Astrocyte (in vitro differentiated cells and primary cell): ENCODE measurements around the gene TMEM178B. TPM values are rescaled to one million over a fixed set of nuclear protein-coding genes. Genes with fewer than 3 reads are reported as not detected.

Source experiments
- DNase-seq: peaks from one replicate; pipeline ENCODE4 v3.0.0-alpha.2; 2010; ENCODE audit warnings: low read depth
- FAIRE-seq: peaks from 2 replicates; lab custom pipeline; 2011; peaks lifted over from hg19 to GRCh38; lab: Jason Lieb, UNC
- H2AFZ ChIP-seq: 2 replicates; pipeline ENCODE4 v1.6.0; 2012; ENCODE audit warnings: low read depth, low read length, inconsistent platforms
- H3K27ac ChIP-seq: 2 replicates; pipeline ENCODE4 v1.5.1; 2011; ENCODE audit warnings: low read depth, low read length, inconsistent platforms
- H3K27me3 ChIP-seq: 2 replicates; pipeline ENCODE4 v1.6.0; 2011; ENCODE audit warnings: low read length, inconsistent platforms; ENCODE audit not compliant: insufficient read depth
- H3K36me3 ChIP-seq: 2 replicates; pipeline ENCODE4 v1.5.1; 2011; ENCODE audit warnings: low read length, inconsistent platforms; ENCODE audit not compliant: insufficient read depth
- H3K4me1 ChIP-seq: 2 replicates; pipeline ENCODE4 v1.5.1; 2011; ENCODE audit warnings: low read length, inconsistent platforms; ENCODE audit not compliant: insufficient read depth
- H3K4me2 ChIP-seq: 2 replicates; pipeline ENCODE4 v1.6.0; 2012; ENCODE audit warnings: low read length, inconsistent platforms
- H3K4me3 ChIP-seq: 2 replicates; pipeline ENCODE4 v1.5.1; 2011; ENCODE audit warnings: low read depth, mild to moderate bottlenecking, low read length, inconsistent platforms; ENCODE audit not compliant: insufficient read depth
- H3K79me2 ChIP-seq: 2 replicates; pipeline ENCODE4 v1.6.0; 2012; ENCODE audit warnings: mild to moderate bottlenecking, low read length, inconsistent platforms; ENCODE audit not compliant: insufficient read depth
- H3K9ac ChIP-seq: 2 replicates; pipeline ENCODE4 v1.6.0; 2012; ENCODE audit warnings: mild to moderate bottlenecking, low read length, inconsistent platforms
- H3K9me3 ChIP-seq: 2 replicates; pipeline ENCODE4 v1.5.1; 2012; ENCODE audit warnings: low read depth, mild to moderate bottlenecking, low read length, inconsistent platforms; ENCODE audit not compliant: insufficient read depth
- H4K20me1 ChIP-seq: 2 replicates; pipeline ENCODE4 v1.6.0; 2012; ENCODE audit warnings: low read length, inconsistent platforms; ENCODE audit not compliant: insufficient read depth
- H3K27ac Mint-ChIP-seq: one replicate; pipeline ENCODE4 v1.8.0; 2021; ENCODE audit warnings: mild to moderate bottlenecking, mixed read lengths; ENCODE audit not compliant: unreplicated experiment
- H3K27me3 Mint-ChIP-seq: one replicate; pipeline ENCODE4 v1.8.0; 2021; ENCODE audit warnings: low read depth, mixed read lengths; ENCODE audit not compliant: unreplicated experiment
- H3K36me3 Mint-ChIP-seq: one replicate; pipeline ENCODE4 v1.8.0; 2021; ENCODE audit warnings: low read depth, mixed read lengths; ENCODE audit not compliant: unreplicated experiment
- H3K4me1 Mint-ChIP-seq: one replicate; pipeline ENCODE4 v1.8.0; 2021; ENCODE audit warnings: low read depth, mixed read lengths; ENCODE audit not compliant: unreplicated experiment
- H3K4me3 Mint-ChIP-seq: one replicate; pipeline ENCODE4 v1.8.0; 2021; ENCODE audit warnings: mild to moderate bottlenecking, moderate library complexity, mixed read lengths; ENCODE audit not compliant: unreplicated experiment
- H3K9me3 Mint-ChIP-seq: one replicate; pipeline ENCODE4 v1.8.0; 2021; ENCODE audit warnings: mild to moderate bottlenecking, mixed read lengths; ENCODE audit not compliant: unreplicated experiment
- CTCF ChIP-seq: IDR thresholded peaks from 2 replicates; pipeline ENCODE4 v1.5.1; 2011; ENCODE audit warnings: low read depth, mild to moderate bottlenecking, inconsistent platforms, low read length, moderate library complexity; ENCODE audit not compliant: insufficient read depth
- EZH2 ChIP-seq: IDR thresholded peaks from 2 replicates; pipeline ENCODE4 v1.6.1; 2012; ENCODE audit warnings: mild to moderate bottlenecking, low read length, inconsistent platforms; ENCODE audit not compliant: insufficient read depth
- total RNA-seq: library from RNA; stranded (reverse); gene quantifications from 2 replicates; pipeline ENCODE4 v1.2.1, GENCODE V29; 2021

Gene TMEM178B
- total RNA-seq, 1 donor from 2014 or later = 3.9 TPM

- Mint-ChIP-seq H3K9me3 (no peaks in the 10 kb centered on the region), H3K4me1 (peaks cover 19% of the 10 kb centered on the region), H3K27me3 (peaks cover 4% of the 10 kb centered on the region), H3K36me3 (no peaks in the 10 kb centered on the region), H3K27ac (no peak overlapping the region), H3K4me3 (no peak overlapping the region)
- H3K27me3 ChIP-seq = no peaks in the 10 kb centered on the region
- DNase-seq (no peak), FAIRE-seq (no peak)
- no peaks in the 10 kb centered on the region for H3K9me3 ChIP-seq
- H3K9ac ChIP-seq = no peak overlapping the region
- no peak overlapping the region for H3K4me3 ChIP-seq
- TF ChIP-seq EZH2 = no peak
- TF ChIP-seq CTCF = no peak
- no peaks in the 10 kb centered on the region for H3K36me3 ChIP-seq
- no peak overlapping the region for H3K27ac ChIP-seq
- H4K20me1 ChIP-seq = no peaks in the 10 kb centered on the region
- no peaks in the 10 kb centered on the region for H3K79me2 ChIP-seq
- peaks cover 19% of the 10 kb centered on the region for H3K4me1 ChIP-seq
- H2AFZ ChIP-seq = no peak overlapping the region
- no peak overlapping the region for H3K4me2 ChIP-seq
These were observed 277.3 kb downstream of the TMEM178B start for GRCh38 chr7:141351175-141351574.

GRCh38 chr7:141352955-141353354 lies 279.1 kb downstream of the TMEM178B start:
- H3K27me3 ChIP-seq = no peaks in the 10 kb centered on the region
- H4K20me1 ChIP-seq = no peaks in the 10 kb centered on the region
- H3K4me1 Mint-ChIP-seq = peaks cover 19% of the 10 kb centered on the region
- FAIRE-seq (no peak), DNase-seq (no peak)
- H3K36me3 Mint-ChIP-seq = no peaks in the 10 kb centered on the region
- no peaks in the 10 kb centered on the region for H3K9me3 ChIP-seq
- no peak overlapping the region for H3K27ac Mint-ChIP-seq
- no peaks in the 10 kb centered on the region for H3K36me3 ChIP-seq
- H3K9ac ChIP-seq = no peak overlapping the region
- H3K4me1 ChIP-seq = peaks cover 19% of the 10 kb centered on the region
- no peaks in the 10 kb centered on the region for H3K9me3 Mint-ChIP-seq
- H3K4me2 ChIP-seq = no peak overlapping the region
- no peak overlapping the region for H3K4me3 ChIP-seq
- peaks cover 4% of the 10 kb centered on the region for H3K27me3 Mint-ChIP-seq
- H3K79me2 ChIP-seq = no peaks in the 10 kb centered on the region
- H3K27ac ChIP-seq = no peak overlapping the region
- TF ChIP-seq EZH2 (no peak), CTCF (no peak)
- no peak overlapping the region for H3K4me3 Mint-ChIP-seq
- no peak overlapping the region for H2AFZ ChIP-seq

GRCh38 chr7:141354251-141354650 lies 280.4 kb downstream of the TMEM178B start:
- Histone ChIP-seq H3K4me1 (peaks cover 19% of the 10 kb centered on the region), H3K36me3 (no peaks in the 10 kb centered on the region), H3K9me3 (no peaks in the 10 kb centered on the region), H3K4me2 (peak overlapping the region; percentile 42), H2AFZ (no peak overlapping the region), H3K4me3 (no peak overlapping the region), H3K9ac (peak overlapping the region; percentile 13), H4K20me1 (no peaks in the 10 kb centered on the region), H3K79me2 (no peaks in the 10 kb centered on the region), H3K27me3 (no peaks in the 10 kb centered on the region), H3K27ac (peak overlapping the region; percentile 21)
- no peak for TF ChIP-seq EZH2
- TF ChIP-seq CTCF = no peak
- Mint-ChIP-seq H3K27ac (peak overlapping the region; percentile 16), H3K27me3 (peaks cover 4% of the 10 kb centered on the region), H3K4me3 (no peak overlapping the region), H3K36me3 (no peaks in the 10 kb centered on the region), H3K9me3 (no peaks in the 10 kb centered on the region), H3K4me1 (peaks cover 19% of the 10 kb centered on the region)
- FAIRE-seq (peak; percentile 23), DNase-seq (peak; percentile 93)
